HG03045 (cell line): ENCODE results near the gene SIKE1.
A peak's percentile ranks its signal among the peaks of the same experiment; 100 is the strongest.
"Not testable (repeated sequence)": the region's sequence is repeated elsewhere in the genome, so short reads cannot be mapped to it uniquely, and the experiment has no call there.

ENCODE experiments used
- ATAC-seq: cut with Tn5 transposase; IDR thresholded peaks from one replicate; pipeline ENCODE4 v1.9.1; 2021; ENCODE audit warnings: mild to moderate bottlenecking, moderate library complexity; ENCODE audit not compliant: unreplicated experiment

Gene SIKE1

GRCh38 chr1:114756009-114756892 lies 24.2 kb downstream of the SIKE1 start:
- ATAC-seq: peak; percentile 43

DNA sequence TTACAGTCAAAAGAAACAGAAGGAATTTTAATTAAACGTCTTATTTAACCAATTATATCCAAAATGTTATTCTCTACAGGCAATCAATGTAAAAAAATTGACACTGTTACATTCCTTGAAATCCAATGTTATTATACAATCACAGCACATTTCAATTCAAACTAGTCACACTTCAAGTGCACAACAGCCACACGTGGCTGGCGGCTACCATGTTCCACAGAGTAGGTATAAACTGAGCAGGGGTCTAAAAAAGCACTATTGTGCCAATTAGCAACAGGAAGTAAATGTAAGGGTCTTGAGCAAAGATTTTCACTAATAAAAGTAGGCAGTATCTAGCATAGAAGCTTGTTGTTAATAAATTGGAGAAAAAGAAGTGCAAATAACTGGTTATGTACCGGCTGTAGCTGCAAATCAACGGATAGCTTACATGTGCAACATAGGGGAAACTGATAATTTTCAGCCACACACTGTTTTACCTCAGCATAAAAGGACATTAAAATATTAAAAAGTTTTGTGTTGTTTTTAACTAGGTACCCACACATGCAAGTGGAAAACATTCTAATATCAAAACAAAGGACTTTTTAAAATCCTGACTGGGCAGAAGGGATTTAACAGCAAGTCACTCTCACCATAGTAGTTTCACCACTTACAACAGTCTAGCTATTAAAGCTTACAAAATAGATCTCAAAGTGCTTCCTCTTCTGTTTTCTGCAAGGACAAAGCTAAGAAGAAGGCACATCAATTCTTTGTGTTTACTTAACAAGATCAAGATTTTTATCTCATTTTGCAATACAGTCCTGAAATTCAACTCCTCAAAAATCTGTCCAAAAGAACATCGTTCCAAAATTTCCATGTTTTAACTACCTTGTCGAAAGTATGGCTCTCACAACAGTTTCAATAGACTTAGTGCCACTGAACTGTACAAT lies 25.2 kb downstream of the SIKE1 start:
- ATAC-seq: no peak

- ATAC-seq: not testable (repeated sequence)
These were observed 26.8 kb downstream of the SIKE1 start for GRCh38 chr1:114753702-114754101.

DNA sequence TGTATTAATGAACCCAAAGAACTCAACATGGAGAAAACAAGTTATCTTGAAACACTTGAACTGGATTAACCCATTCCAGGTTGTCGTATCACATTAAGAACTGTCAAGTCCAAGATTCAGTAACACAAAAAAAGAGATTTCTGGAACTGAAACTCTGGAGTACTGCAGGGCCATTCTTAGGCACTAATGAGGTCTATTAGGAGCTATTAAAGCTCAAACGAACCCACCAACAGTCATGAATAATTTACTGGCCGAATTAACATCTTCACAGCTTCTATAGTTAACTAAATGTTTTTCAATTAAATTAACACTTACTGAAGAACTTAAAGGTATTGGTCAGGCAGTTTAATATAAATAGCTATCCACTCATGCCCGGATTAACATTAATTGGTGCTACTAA lies 27.3 kb downstream of the SIKE1 start:
- ATAC-seq: no peak

DNA sequence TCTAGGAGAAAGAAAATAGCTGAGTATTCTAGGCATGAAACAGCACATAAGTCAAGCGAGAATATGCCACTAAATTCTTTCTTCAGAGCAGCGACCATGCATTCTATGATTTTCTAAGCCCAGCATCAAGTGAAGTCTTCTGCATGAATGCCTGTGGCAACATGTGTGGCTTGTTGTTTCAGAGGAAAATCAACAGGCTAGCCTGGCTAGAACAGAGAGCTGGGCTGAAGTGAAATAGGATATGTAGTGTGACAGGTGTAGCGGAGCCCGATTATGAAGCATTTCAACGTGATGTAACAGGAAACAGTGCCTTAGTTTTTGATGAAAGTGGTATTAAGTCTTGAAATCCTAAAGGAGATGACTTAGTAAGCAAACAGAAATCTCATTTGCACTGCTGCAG lies 29.7 kb downstream of the SIKE1 start:
- no peak for ATAC-seq

DNA sequence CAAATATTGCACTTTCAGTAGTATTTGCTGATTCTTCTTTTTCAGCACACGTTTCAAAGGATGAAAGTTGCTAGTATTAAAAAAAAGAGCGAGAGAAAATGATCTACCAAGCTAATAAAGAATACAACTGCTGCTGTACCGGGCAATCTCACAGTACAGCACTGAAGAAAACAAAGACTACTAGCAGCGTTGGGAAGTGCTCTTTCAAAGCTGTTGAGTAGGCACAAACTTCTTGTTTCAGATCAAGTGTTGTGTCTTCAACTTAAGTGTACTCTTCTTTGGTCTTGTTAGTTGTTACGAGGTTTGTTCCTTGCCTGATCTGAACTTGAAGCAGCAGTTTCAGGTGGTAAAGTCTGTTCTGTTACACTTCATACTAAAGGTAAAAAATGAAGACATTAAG lies 30.6 kb downstream of the SIKE1 start:
- no peak for ATAC-seq

- ATAC-seq: no peak
These were observed 33.9 kb downstream of the SIKE1 start for GRCh38 chr1:114746450-114747121.

- ATAC-seq: no peak
These were observed 35.2 kb downstream of the SIKE1 start for GRCh38 chr1:114745291-114745690.

- no peak for ATAC-seq
These were observed 38.3 kb downstream of the SIKE1 start for GRCh38 chr1:114741963-114742746.

GRCh38 chr1:114740331-114740730 lies 40.2 kb downstream of the SIKE1 start:
- ATAC-seq: no peak

DNA sequence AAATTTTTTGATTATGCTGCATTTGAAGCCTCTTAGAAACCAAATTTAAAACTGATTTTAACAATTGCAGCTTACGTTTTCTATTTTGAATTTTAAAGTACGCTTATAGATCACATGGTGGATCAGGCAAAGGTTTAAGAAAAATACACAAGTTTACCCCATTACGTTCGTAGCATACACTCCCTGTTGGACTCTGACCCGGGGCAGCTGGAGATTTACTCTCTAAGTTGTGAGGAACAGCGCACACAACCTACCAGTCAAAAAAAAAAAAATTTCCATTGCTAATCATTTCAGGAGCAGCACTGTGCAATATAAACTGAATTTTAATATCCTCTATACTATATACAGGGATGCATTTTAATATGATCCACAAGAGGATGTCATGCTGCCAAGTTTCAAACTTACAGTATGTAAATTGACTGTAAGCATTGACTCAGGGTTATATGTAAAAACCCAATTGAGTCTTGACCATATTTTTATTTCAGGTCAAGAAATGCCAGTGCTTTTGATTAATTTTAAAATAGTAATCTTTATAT lies 43.1 kb downstream of the SIKE1 start:
- ATAC-seq: no peak

DNA sequence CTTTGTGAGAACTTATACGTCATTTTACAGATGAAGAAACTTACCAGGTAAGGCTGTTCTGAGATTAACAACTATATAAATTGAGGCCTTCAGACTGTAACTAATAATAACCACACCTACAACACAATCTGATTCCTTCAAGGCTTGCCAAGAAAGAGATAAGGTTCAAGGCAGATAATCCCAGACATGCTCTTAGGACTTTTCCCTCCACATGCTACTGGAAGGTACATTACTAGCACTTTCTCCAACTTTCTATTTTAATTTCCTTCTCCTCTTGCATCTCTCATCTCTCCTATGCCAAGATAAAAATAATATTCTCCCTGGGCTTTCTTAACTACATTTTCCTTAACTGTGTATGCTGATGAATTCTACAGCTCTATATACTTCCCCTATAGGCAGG lies 45.0 kb downstream of the SIKE1 start:
- no peak for ATAC-seq

- no peak for ATAC-seq
These were observed 50.7 kb downstream of the SIKE1 start for GRCh38 chr1:114729782-114730181.

DNA sequence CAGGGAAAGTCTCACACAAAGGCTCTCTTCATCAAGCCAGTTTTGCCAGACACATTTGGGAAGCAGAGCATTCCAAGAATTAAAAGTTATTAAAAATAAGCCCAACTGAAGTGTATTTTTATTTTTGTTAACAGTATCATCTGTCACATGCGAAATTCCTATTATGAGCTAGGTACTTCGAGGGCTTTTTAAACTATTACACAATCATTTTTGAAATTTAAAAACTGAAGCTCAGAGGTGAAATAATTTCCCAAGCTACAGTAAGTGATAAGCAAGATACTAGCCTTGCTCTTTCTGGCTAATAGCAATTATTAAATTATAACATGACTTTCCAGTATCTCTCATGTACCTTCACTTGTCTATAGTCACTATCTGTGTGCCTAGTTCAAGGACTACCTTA lies 51.9 kb downstream of the SIKE1 start:
- ATAC-seq: no peak

DNA sequence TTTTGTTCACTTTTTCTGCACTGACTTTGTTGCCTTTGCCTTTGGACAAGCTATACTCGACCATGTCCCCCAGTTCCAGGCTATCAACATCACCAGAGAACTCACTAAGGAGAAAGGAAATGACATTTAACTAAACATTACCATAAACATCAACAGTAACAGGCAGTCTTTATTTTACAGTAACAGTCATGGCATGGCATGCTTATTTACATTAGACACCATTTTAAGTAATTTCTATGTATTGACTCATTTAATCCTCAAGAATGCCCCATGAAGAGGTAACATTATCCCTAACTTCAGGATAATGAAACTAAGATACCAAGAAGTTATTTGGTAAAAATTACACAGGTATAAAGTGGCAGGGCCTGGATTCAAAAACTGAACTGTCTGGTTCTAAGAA lies 55.3 kb downstream of the SIKE1 start:
- no peak for ATAC-seq

GRCh38 chr1:114723915-114724314 lies 56.6 kb downstream of the SIKE1 start:
- no peak for ATAC-seq

GRCh38 chr1:114723457-114723856 lies 57.0 kb downstream of the SIKE1 start:
- no peak for ATAC-seq

GRCh38 chr1:114720492-114720891 lies 60.0 kb downstream of the SIKE1 start:
- no peak for ATAC-seq
